ENCODE results near the gene PIANP.

PIANP gene

DNA sequence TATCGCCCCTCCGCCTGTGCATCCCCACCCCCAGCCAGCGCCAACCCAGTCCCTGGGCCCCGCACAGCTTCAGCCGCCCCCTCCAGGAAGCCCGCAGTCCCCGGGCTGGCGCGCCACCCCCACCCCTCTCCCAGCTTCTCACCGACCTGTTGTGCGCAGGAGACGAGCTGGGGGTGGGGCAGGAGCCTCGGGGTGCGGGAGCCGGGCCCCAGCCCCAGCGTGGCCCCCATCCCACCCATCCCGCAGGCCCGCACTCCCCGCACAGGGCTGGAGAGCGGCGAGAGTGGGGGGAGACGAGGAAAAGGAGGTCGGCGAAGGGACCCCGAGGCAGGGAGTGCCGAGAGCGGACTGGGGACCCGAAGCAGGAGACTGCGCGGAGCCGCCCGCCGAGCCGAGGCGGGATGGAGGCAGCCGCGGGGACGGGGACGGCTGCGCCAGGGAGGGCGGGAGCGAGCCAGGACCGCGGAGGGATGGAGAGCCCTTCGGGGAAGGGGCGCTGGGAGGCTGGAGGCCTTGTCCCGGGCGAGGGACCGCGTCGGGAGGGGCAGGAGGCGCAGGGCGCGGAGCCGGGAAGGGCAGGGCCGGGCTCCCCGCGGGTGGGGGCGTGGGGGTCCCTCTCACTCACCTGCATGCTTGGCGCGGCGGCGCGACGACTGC is 498 bp downstream of the PIANP start:
- H3K9ac ChIP-seq (ENCODE audit: low read length), result no peak overlapping the region

DNA sequence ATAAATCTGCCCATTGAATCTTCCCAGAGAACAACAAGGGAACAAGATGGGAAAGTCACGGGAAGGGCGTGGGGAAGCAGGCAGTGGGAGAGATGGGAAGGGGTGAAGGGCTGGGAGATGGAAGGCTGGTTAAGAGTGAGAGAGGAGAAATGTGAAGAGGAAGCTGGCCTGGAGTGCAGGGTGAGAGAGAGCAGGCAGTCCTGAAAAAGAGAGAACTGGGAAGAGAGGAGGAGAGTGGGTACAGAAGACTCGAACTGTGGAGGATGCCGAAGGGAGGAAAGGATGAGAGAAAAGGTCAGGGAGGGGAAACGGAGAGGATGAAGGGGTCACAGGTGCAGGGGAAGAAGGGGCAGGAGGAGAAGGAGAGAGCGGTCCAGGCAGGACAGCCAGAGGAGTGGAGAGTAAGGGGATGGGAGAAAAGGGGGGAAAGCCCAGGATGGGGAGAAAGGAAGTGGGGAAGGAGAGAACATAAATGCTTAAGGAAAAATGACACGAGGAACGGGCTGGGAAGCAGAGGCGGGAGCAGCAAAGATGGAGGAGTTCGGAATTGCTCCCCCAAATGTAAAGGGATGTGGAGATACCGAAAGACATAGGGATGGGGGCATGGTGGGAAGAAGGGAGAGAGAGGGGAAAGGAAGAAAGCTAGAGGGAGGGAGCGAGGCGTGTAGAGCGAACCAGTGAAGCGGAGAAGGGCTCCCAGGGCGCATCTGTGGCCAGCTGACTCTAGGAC is 1.2 kb downstream of the PIANP start:
- Histone ChIP-seq H3K9me3 (ENCODE audit: control insufficient read depth, low read length) (no peaks in the 10 kb centered on the region), H3K36me3 (ENCODE audit: control insufficient read depth, insufficient read depth, low read length) (no peaks in the 10 kb centered on the region), H3K9ac (ENCODE audit: low read length) (no peak overlapping the region), H3K27me3 (ENCODE audit: control insufficient read depth, insufficient read depth, low read length) (peaks cover 59% of the 10 kb centered on the region), H3K4me3 (ENCODE audit: low read length) (no peak overlapping the region), H3K4me1 (ENCODE audit: control insufficient read depth, insufficient read depth, low read length) (peaks cover 4% of the 10 kb centered on the region)

More for the DNA sequence above, 498 bp downstream of the PIANP start:
- H3K27me3 ChIP-seq (ENCODE audit: control insufficient read depth, insufficient read depth, low read length), result peaks cover 64% of the 10 kb centered on the region
- peaks cover 4% of the 10 kb centered on the region for H3K4me1 ChIP-seq (ENCODE audit: control insufficient read depth, insufficient read depth, low read length)
- H3K9me3 ChIP-seq (ENCODE audit: control insufficient read depth, low read length), result no peaks in the 10 kb centered on the region
- H3K4me3 ChIP-seq (ENCODE audit: low read length), result no peak overlapping the region
- no peaks in the 10 kb centered on the region for H3K36me3 ChIP-seq (ENCODE audit: control insufficient read depth, insufficient read depth, low read length)

DNA sequence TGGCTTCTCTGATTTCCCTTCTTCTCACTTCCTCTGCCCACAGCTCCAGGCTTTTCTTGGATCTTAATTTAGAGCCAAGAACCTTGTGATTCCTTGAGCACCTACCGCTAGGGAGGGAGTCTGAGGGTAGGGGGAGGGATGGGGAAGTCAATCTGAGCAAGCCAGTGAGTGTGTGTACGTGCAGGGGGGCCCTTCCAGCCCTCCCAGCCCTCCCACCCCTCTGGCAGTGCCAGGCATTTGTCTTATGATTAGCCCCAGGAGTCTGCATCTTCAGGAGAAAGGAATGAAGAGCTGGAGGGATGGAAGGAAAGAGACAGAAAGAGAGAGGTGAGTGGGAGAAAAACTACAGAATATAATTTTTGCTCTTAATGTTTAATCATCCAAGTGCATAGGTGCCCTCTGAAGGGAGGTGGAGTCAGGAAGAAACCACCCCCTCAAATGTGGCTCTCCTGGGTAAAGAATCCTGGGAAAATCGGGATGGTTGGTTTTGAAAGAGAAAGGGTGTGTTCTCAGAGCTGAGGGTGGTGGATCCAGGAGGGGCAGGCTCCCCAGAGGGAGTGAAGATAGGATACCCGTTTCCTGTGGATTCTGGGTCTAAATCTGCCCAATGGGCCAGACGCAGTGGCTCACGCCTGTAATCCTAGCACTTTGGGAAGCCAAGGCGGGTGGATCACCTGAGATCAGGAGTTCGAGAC is 2.1 kb downstream of the PIANP start:
- Histone ChIP-seq H3K9me3 (ENCODE audit: control insufficient read depth, low read length) (no peaks in the 10 kb centered on the region), H3K9ac (ENCODE audit: low read length) (no peak overlapping the region), H3K4me1 (ENCODE audit: control insufficient read depth, insufficient read depth, low read length) (peaks cover 4% of the 10 kb centered on the region), H3K27me3 (ENCODE audit: control insufficient read depth, insufficient read depth, low read length) (peaks cover 56% of the 10 kb centered on the region), H3K4me3 (ENCODE audit: low read length) (no peak overlapping the region), H3K36me3 (ENCODE audit: control insufficient read depth, insufficient read depth, low read length) (no peaks in the 10 kb centered on the region)

DNA sequence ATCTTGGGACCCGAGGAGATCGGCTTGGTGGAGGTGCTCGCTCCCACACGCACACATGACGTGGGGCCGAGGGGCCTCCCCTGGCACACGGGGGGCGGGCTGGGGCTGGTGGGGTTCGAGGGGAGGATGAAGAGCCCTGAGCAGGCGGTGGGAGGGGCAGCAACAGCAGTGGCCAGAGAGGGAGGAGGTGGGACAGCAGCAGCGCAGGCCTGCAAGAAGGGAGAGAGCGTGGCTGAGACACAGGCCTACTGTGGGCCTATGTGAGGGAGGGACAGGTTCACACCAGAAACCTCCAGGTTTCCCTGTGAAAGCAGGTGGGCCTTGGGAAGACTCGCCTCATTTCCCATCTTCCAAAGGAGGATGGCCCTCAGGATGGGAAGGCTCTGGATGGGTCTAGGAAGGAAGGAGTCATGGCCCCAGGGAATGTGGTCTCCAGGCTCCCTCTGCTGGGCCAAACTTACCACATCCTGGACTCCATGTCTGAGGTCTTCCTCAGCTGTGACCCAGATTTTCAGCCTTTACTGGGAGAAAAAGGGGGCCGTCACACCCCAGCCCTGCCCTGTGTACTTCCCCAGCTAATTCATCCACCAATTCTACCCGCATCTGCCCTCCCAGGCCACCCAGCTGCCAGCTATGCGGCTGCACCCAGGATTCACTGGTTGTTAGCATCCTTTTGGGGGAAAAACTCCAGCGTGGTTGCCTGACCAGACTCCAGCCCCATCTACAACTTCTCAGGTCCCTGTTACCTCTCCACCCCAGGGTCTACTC is 2.8 kb downstream of the PIANP start:
- H3K4me3 ChIP-seq (ENCODE audit: low read length), result no peak overlapping the region
- H3K27me3 ChIP-seq (ENCODE audit: control insufficient read depth, insufficient read depth, low read length), result peaks cover 50% of the 10 kb centered on the region
- H3K9ac ChIP-seq (ENCODE audit: low read length), result no peak overlapping the region
- H3K9me3 ChIP-seq (ENCODE audit: control insufficient read depth, low read length), result no peaks in the 10 kb centered on the region
- no peaks in the 10 kb centered on the region for H3K36me3 ChIP-seq (ENCODE audit: control insufficient read depth, insufficient read depth, low read length)
- peaks cover 4% of the 10 kb centered on the region for H3K4me1 ChIP-seq (ENCODE audit: control insufficient read depth, insufficient read depth, low read length)

GRCh38 chr12:6696690-6697583 is 3.7 kb downstream of the PIANP start:
- no peak overlapping the region for H3K4me3 ChIP-seq (ENCODE audit: low read length)
- H3K9ac ChIP-seq (ENCODE audit: low read length), result no peak overlapping the region
- no peaks in the 10 kb centered on the region for H3K9me3 ChIP-seq (ENCODE audit: control insufficient read depth, low read length)
- no peaks in the 10 kb centered on the region for H3K36me3 ChIP-seq (ENCODE audit: control insufficient read depth, insufficient read depth, low read length)
- H3K27me3 ChIP-seq (ENCODE audit: control insufficient read depth, insufficient read depth, low read length), result peaks cover 46% of the 10 kb centered on the region
- H3K4me1 ChIP-seq (ENCODE audit: control insufficient read depth, insufficient read depth, low read length), result peaks cover 4% of the 10 kb centered on the region

GRCh38 chr12:6695313-6696045 is 5.1 kb downstream of the PIANP start:
- Histone ChIP-seq H3K9me3 (ENCODE audit: control insufficient read depth, low read length) (no peaks in the 10 kb centered on the region), H3K4me1 (ENCODE audit: control insufficient read depth, insufficient read depth, low read length) (peaks cover 3% of the 10 kb centered on the region), H3K9ac (ENCODE audit: low read length) (no peak overlapping the region), H3K36me3 (ENCODE audit: control insufficient read depth, insufficient read depth, low read length) (no peaks in the 10 kb centered on the region), H3K27me3 (ENCODE audit: control insufficient read depth, insufficient read depth, low read length) (peaks cover 32% of the 10 kb centered on the region), H3K4me3 (ENCODE audit: low read length) (no peak overlapping the region)

- H3K27me3 ChIP-seq (ENCODE audit: control insufficient read depth, insufficient read depth, low read length), result peaks cover 24% of the 10 kb centered on the region
Measured at GRCh38 chr12:6694701-6695100, 5.9 kb downstream of the PIANP start.

GRCh38 chr12:6693832-6694355 is 6.7 kb downstream of the PIANP start:
- H3K9ac ChIP-seq (ENCODE audit: low read length), result no peak overlapping the region
- H3K36me3 ChIP-seq (ENCODE audit: control insufficient read depth, insufficient read depth, low read length), result no peaks in the 10 kb centered on the region
- peaks cover 12% of the 10 kb centered on the region for H3K4me1 ChIP-seq (ENCODE audit: control insufficient read depth, insufficient read depth, low read length)
- H3K4me3 ChIP-seq (ENCODE audit: low read length), result no peak overlapping the region
- H3K27me3 ChIP-seq (ENCODE audit: control insufficient read depth, insufficient read depth, low read length), result peaks cover 16% of the 10 kb centered on the region
- H3K9me3 ChIP-seq (ENCODE audit: control insufficient read depth, low read length), result no peaks in the 10 kb centered on the region

More at GRCh38 chr12:6694701-6695100, 5.9 kb downstream of the PIANP start:
- Histone ChIP-seq H3K9ac (ENCODE audit: low read length) (no peak overlapping the region), H3K9me3 (ENCODE audit: control insufficient read depth, low read length) (no peaks in the 10 kb centered on the region), H3K4me3 (ENCODE audit: low read length) (no peak overlapping the region), H3K4me1 (ENCODE audit: control insufficient read depth, insufficient read depth, low read length) (peaks cover 11% of the 10 kb centered on the region), H3K36me3 (ENCODE audit: control insufficient read depth, insufficient read depth, low read length) (no peaks in the 10 kb centered on the region)

- Histone ChIP-seq H3K9ac (ENCODE audit: low read length) (no peak overlapping the region), H3K36me3 (ENCODE audit: control insufficient read depth, insufficient read depth, low read length) (no peaks in the 10 kb centered on the region), H3K9me3 (ENCODE audit: control insufficient read depth, low read length) (no peaks in the 10 kb centered on the region), H3K4me1 (ENCODE audit: control insufficient read depth, insufficient read depth, low read length) (peaks cover 17% of the 10 kb centered on the region), H3K27me3 (ENCODE audit: control insufficient read depth, insufficient read depth, low read length) (peaks cover 6% of the 10 kb centered on the region), H3K4me3 (ENCODE audit: low read length) (no peak overlapping the region)
Measured at GRCh38 chr12:6692888-6693287, 7.7 kb downstream of the PIANP start.

GRCh38 chr12:6691473-6691872 is 9.1 kb downstream of the PIANP start:
- H3K9me3 ChIP-seq (ENCODE audit: control insufficient read depth, low read length), result no peaks in the 10 kb centered on the region
- H3K9ac ChIP-seq (ENCODE audit: low read length), result no peak overlapping the region
- H3K4me1 ChIP-seq (ENCODE audit: control insufficient read depth, insufficient read depth, low read length), result peaks cover 22% of the 10 kb centered on the region

More at GRCh38 chr12:6691473-6691872, 9.1 kb downstream of the PIANP start:
- H3K36me3 ChIP-seq (ENCODE audit: control insufficient read depth, insufficient read depth, low read length), result no peaks in the 10 kb centered on the region
- H3K27me3 ChIP-seq (ENCODE audit: control insufficient read depth, insufficient read depth, low read length), result peaks cover 2% of the 10 kb centered on the region
- H3K4me3 ChIP-seq (ENCODE audit: low read length), result no peak overlapping the region

Measured in mucosa of stomach (tissue), 1 donor.